ENCODE results near the gene SRGAP1. TPM values are rescaled to one million over a fixed set of nuclear protein-coding genes. Genes with fewer than 3 reads are reported as not detected.
"Not testable (repeated sequence)": the region's sequence is repeated elsewhere in the genome, so short reads cannot be mapped to it uniquely, and the experiment has no call there.

The SRGAP1 gene
- total and polyA plus RNA-seq, 4 donors: 1.8 to 12.4 (median 6.2) TPM

DNA sequence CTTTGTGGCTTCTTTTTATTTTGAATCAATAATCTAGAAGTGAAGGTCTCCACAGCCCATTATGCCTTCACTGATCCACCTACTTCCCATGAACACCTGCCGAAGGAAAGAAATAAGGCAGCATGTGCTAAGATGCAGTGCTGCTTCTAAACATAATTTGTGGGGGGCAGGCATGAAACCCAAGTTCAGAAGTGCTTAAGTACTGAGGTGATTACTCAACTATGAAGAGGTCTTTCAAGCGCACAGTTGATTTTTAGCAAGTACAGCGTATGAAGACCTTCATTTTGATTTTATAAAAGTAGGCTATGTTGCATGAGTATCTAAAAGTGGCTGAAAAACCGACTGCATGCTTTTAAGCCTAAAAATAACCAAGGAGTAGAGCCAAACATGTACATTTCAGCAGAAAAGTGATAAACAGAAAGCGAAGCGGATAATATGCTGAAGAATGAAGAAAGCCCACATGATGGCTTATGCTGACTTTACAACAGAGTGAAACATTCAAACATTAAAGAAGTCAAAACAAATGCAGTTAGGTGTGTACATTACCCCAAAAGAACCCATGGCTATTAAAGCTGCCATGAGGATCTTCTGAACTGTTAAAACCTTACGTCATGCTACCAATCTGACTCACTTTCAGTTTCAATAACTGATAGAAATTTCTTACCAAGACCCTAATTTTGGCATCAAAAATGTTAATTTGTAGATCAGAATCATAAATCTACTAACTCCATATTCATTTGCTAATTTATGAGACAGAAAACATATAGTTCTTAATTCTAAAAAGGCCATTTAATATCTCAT is 348.3 kb downstream of the SRGAP1 start:
- Histone ChIP-seq H3K27me3 (ENCODE audit: control insufficient read depth in 3 of 3, insufficient read depth in 3 of 3, low read length in 2 of 3) (no peaks in the 10 kb centered on the region), H3K9me3 (ENCODE audit: control insufficient read depth in 4 of 4, insufficient read depth in 3 of 4, low read length in 3 of 4) (no peaks in the 10 kb centered on the region), H3K4me1 (ENCODE audit: control insufficient read depth in 5 of 5, insufficient read depth in 5 of 5, low read length in 5 of 5) (no peaks in the 10 kb centered on the region), H3K36me3 (ENCODE audit: control insufficient read depth in 4 of 4, insufficient read depth in 4 of 4, low read length in 4 of 4) (peaks cover 0 to 7% (median 3%) of the 10 kb centered on the region in 4 donors), H3K27ac (ENCODE audit: low read depth in 1 of 2, low read length in 1 of 2) (no peak overlapping the region), H3K4me3 (no peak overlapping the region), H3K9ac (ENCODE audit: insufficient read depth in 1 of 2, low read length in 2 of 2) (no peak overlapping the region)
- TF ChIP-seq, protein P1, sequence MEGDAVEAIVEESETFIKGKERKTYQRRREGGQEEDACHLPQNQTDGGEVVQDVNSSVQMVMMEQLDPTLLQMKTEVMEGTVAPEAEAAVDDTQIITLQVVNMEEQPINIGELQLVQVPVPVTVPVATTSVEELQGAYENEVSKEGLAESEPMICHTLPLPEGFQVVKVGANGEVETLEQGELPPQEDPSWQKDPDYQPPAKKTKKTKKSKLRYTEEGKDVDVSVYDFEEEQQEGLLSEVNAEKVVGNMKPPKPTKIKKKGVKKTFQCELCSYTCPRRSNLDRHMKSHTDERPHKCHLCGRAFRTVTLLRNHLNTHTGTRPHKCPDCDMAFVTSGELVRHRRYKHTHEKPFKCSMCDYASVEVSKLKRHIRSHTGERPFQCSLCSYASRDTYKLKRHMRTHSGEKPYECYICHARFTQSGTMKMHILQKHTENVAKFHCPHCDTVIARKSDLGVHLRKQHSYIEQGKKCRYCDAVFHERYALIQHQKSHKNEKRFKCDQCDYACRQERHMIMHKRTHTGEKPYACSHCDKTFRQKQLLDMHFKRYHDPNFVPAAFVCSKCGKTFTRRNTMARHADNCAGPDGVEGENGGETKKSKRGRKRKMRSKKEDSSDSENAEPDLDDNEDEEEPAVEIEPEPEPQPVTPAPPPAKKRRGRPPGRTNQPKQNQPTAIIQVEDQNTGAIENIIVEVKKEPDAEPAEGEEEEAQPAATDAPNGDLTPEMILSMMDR (IDR thresholded peaks at IDR 0.05; ENCODE audit: control extremely low read depth, extremely low read depth): no peak
- 86 to 93% methylated on average over 7 of the region's 7 CpGs for WGBS, 2 donors
- DNase-seq (no peak), ATAC-seq (ENCODE audit: insufficient read depth, low FRiP score) (no peak)

DNA sequence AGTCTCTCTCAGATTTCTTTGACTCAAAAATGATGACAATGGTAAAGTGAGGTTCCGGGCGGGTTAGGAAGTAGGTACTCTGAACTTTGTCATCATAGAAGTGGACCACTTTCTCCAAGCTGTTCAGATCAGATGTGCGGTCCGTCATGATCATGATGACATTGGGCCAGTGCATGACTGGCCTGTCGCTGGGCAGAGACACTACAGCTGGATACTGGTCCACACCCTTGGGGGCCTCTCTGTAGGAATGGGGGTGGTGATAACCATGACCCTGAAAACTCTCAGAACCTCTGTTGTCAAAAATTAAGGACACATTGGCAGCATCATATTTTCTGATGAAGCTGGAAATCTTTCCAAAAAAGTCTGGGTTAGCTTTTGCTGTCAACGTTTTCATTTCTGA is 349.4 kb downstream of the SRGAP1 start:
- ATAC-seq (ENCODE audit: insufficient read depth, low FRiP score) (no peak), DNase-seq (no peak)
- Histone ChIP-seq H3K4me3 (no peak overlapping the region), H3K9me3 (ENCODE audit: control insufficient read depth in 4 of 4, insufficient read depth in 3 of 4, low read length in 3 of 4) (no peaks in the 10 kb centered on the region), H3K4me1 (ENCODE audit: control insufficient read depth in 5 of 5, insufficient read depth in 5 of 5, low read length in 5 of 5) (no peaks in the 10 kb centered on the region), H3K36me3 (ENCODE audit: control insufficient read depth in 4 of 4, insufficient read depth in 4 of 4, low read length in 4 of 4) (peaks cover 0 to 7% (median 3%) of the 10 kb centered on the region in 4 donors), H3K27me3 (ENCODE audit: control insufficient read depth in 3 of 3, insufficient read depth in 3 of 3, low read length in 2 of 3) (no peaks in the 10 kb centered on the region), H3K9ac (ENCODE audit: insufficient read depth in 1 of 2, low read length in 2 of 2) (no peak overlapping the region), H3K27ac (ENCODE audit: low read depth in 1 of 2, low read length in 1 of 2) (no peak overlapping the region)
- 96 to 100% methylated on average over 6 of the region's 6 CpGs for WGBS, 2 donors
- TF ChIP-seq, protein P1 (IDR thresholded peaks at IDR 0.05; ENCODE audit: control extremely low read depth, extremely low read depth): no peak

DNA sequence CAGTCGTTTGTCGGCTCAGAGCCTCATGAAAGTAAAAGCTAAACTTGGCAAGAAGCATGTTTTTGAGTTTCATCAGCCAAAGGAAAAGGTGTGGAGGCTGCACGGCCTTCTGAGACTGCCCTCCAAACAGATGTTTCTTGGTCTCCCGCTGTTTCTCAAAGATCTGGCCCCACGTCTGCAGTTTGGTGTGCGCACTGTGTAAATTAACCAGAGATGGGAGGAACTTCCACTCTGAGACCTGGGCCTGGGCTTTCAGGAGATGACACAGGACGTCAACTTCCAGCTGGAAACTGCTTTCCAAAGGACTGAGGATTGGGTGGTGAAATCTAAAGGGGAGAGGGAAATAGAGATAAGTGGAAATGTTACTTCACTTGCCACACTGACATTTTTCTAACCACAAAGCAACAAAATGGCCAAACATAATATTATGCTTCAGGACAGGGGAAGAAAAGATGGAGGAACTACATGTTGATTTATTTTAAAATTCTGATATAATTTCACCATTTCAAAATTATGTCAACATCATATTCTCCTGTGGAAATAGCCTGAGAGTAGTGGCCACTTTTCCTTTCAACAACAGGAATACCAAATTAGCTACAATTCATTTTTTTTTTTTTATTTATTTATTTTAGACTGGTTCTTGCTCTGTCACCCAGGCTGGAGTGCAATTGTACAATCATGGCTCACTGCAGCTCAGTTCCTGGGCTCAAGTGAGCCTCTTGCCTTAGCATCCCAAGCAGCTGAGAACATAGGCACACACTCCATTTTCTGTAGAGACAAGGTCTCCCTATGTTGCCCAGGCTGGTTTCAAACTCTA is 350.0 kb downstream of the SRGAP1 start:
- Histone ChIP-seq H3K27me3 (ENCODE audit: control insufficient read depth in 3 of 3, insufficient read depth in 3 of 3, low read length in 2 of 3) (no peaks in the 10 kb centered on the region), H3K9me3 (ENCODE audit: control insufficient read depth in 4 of 4, insufficient read depth in 3 of 4, low read length in 3 of 4) (no peaks in the 10 kb centered on the region), H3K4me1 (ENCODE audit: control insufficient read depth in 5 of 5, insufficient read depth in 5 of 5, low read length in 5 of 5) (no peaks in the 10 kb centered on the region), H3K27ac (ENCODE audit: low read depth in 1 of 2, low read length in 1 of 2) (no peak overlapping the region), H3K36me3 (ENCODE audit: control insufficient read depth in 4 of 4, insufficient read depth in 4 of 4, low read length in 4 of 4) (peaks cover 0 to 7% (median 3%) of the 10 kb centered on the region in 4 donors), H3K9ac (ENCODE audit: insufficient read depth in 1 of 2, low read length in 2 of 2) (no peak overlapping the region), H3K4me3 (no peak overlapping the region)
- DNase-seq: no peak
- WGBS, 2 donors: 83 to 89% methylated on average over 7 of the region's 7 CpGs
- TF ChIP-seq, protein P1 (IDR thresholded peaks at IDR 0.05; ENCODE audit: control extremely low read depth, extremely low read depth): no peak
- ATAC-seq (ENCODE audit: insufficient read depth, low FRiP score): no peak

DNA sequence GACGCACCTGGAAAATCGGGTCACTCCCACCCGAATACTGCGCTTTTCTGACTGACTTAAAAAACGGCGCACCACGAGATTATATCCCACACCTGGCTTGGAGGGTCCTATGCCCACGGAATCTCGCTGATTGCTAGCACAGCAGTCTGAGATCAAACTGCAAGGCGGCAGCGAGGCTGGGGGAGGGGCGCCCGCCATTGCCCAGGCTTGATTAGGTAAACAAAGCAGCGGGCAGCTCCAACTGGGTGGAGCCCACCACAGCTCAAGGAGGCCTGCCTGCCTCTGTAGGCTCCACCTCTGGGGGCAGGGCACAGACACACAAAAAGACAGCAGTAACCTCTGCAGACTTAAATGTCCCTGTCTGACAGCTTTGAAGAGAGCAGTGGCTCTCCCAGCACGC is 351.3 kb downstream of the SRGAP1 start:
- WGBS, 2 donors: 71 to 85% methylated on average over 5 to 12 of the region's 15 CpGs
- H3K4me1 ChIP-seq (ENCODE audit: control insufficient read depth in 5 of 5, insufficient read depth in 5 of 5, low read length in 5 of 5); H3K9me3 ChIP-seq (ENCODE audit: control insufficient read depth in 4 of 4, insufficient read depth in 3 of 4, low read length in 3 of 4); H3K27me3 ChIP-seq (ENCODE audit: control insufficient read depth in 3 of 3, insufficient read depth in 3 of 3, low read length in 2 of 3); ATAC-seq (ENCODE audit: insufficient read depth, low FRiP score); H3K36me3 ChIP-seq (ENCODE audit: control insufficient read depth in 4 of 4, insufficient read depth in 4 of 4, low read length in 4 of 4); H3K27ac ChIP-seq (ENCODE audit: low read depth in 1 of 2, low read length in 1 of 2); DNase-seq; H3K4me3 ChIP-seq; H3K9ac ChIP-seq (ENCODE audit: insufficient read depth in 1 of 2, low read length in 2 of 2): not testable (repeated sequence)

Data from lung (tissue), 12 donors.